SK-N-SH (cell line): Measurements from ENCODE around the gene OR2T5. TPM values are rescaled to one million over a fixed set of nuclear protein-coding genes. Genes with fewer than 3 reads are reported as not detected.
"Not testable (repeated sequence)": the region's sequence is repeated elsewhere in the genome, so short reads cannot be mapped to it uniquely, and the experiment has no call there.

ENCODE experiments used
- CTCF ChIA-PET: fragments of 300-600, 350-600 bp; formaldehyde crosslinking; extraction: SDS; loops from one replicate; lab custom pipeline; 2021; lab: Yijun Ruan, JAX
- POLR2A ChIA-PET: fragments of 350-600 bp; sonication (Branson Sonifier 250); formaldehyde crosslinking; extraction: SDS; loops from one replicate; lab custom pipeline; 2020; ENCODE audit warnings: antibody characterized with exemption, inconsistent platforms; lab: Yijun Ruan, JAX
- DNase-seq: peaks from one replicate; pipeline ENCODE4 v3.0.0; 2012
- H2AFZ ChIP-seq: fragments of 200-600 bp; sonication (generic); 2 replicates; pipeline ENCODE4 v1.8.1; 2016; ENCODE audit warnings: antibody characterized with exemption, mild to moderate bottlenecking, low read depth
- H3F3A ChIP-seq: fragments of 200-600 bp; sonication (generic); replicated peaks from 2 replicates; pipeline ENCODE3; 2016; ENCODE audit warnings: antibody characterized with exemption, mild to moderate bottlenecking; ENCODE audit not compliant: insufficient read depth
- H3K27ac ChIP-seq, 2 experiments: fragments of 200-500 bp in 1 of 2; fragments of 200-600 bp in 1 of 2; sonication (Bioruptor generic) in 1 of 2; sonication (generic), shearing (Covaris generic) in 1 of 2; 2 replicates each; pipeline versions ENCODE4 v1.5.1 to v1.6.1; 2014 to 2016; ENCODE audit warnings: low read depth in 2 of 2, inconsistent platforms in 1 of 2, low read length in 1 of 2, mild to moderate bottlenecking in 1 of 2, mixed read lengths in 1 of 2
- H3K27me3 ChIP-seq: fragments of 200-600 bp; sonication (generic), shearing (Covaris generic); 2 replicates; pipeline ENCODE4 v1.6.1; 2016; ENCODE audit warnings: mixed run types; ENCODE audit not compliant: insufficient read depth
- H3K36me3 ChIP-seq, 2 experiments: fragments of 200-500 bp in 1 of 2; fragments of 200-600 bp in 1 of 2; sonication (Bioruptor generic) in 1 of 2; sonication (generic) in 1 of 2; replicated peaks in 1 of 2; 2 replicates each; pipeline versions ENCODE3 to v1.5.1; 2014 to 2016; ENCODE audit warnings: low read length in 1 of 2, mild to moderate bottlenecking in 1 of 2; ENCODE audit not compliant: insufficient read depth in 2 of 2, control insufficient read depth in 1 of 2
- H3K4me1 ChIP-seq, 2 experiments: fragments of 200-500 bp in 1 of 2; fragments of 200-600 bp in 1 of 2; sonication (Bioruptor generic) in 1 of 2; sonication (generic), shearing (Covaris generic) in 1 of 2; 2 replicates each; pipeline versions ENCODE4 v1.5.1 to v1.6.1; 2014 to 2016; ENCODE audit warnings: low read depth in 1 of 2, low read length in 1 of 2, mixed run types in 1 of 2; ENCODE audit not compliant: insufficient read depth in 2 of 2, control insufficient read depth in 1 of 2
- H3K4me2 ChIP-seq: fragments of 200-600 bp; sonication (generic), shearing (Covaris generic); 2 replicates; pipeline ENCODE4 v1.6.1; 2017; ENCODE audit warnings: mixed run types
- H3K4me3 ChIP-seq, 2 experiments: fragments of 200-500 bp in 1 of 2; fragments of 200-600 bp in 1 of 2; sonication (Bioruptor generic) in 1 of 2; sonication (generic), shearing (Covaris generic) in 1 of 2; 2 replicates each; pipeline versions ENCODE4 v1.5.1 to v1.8.1; 2014 to 2016; ENCODE audit warnings: low read depth in 2 of 2, inconsistent platforms in 1 of 2, low read length in 1 of 2, mild to moderate bottlenecking in 1 of 2, mixed read lengths in 1 of 2, moderate library complexity in 1 of 2
- H3K79me2 ChIP-seq: fragments of 200-600 bp; sonication (generic); 2 replicates; pipeline ENCODE4 v1.8.1; 2017; ENCODE audit warnings: mild to moderate bottlenecking; ENCODE audit not compliant: insufficient read depth
- H3K9ac ChIP-seq: fragments of 200-600 bp; sonication (generic); 2 replicates; pipeline ENCODE4 v1.6.1; 2017; ENCODE audit warnings: mixed run types
- H3K9me2 ChIP-seq: fragments of 200-600 bp; sonication (generic); 2 replicates; pipeline ENCODE4 v1.6.1; 2017; ENCODE audit warnings: mixed run types
- H3K9me3 ChIP-seq: fragments of 200-600 bp; sonication (generic); 2 replicates; pipeline ENCODE4 v1.6.1; 2017; ENCODE audit warnings: mixed run types, mild to moderate bottlenecking, moderate library complexity
- H4K20me1 ChIP-seq: fragments of 200-600 bp; sonication (generic); 2 replicates; pipeline ENCODE4 v1.6.1; 2017; ENCODE audit warnings: mild to moderate bottlenecking, mixed run types; ENCODE audit not compliant: insufficient read depth
- CHD2 ChIP-seq: fragments of 150-350 bp; IDR thresholded peaks from 2 replicates; pipeline ENCODE4 v1.6.1; 2018; ENCODE audit warnings: low read length; ENCODE audit not compliant: partially characterized antibody
- ELF1 ChIP-seq: IDR thresholded peaks from 2 replicates; pipeline ENCODE4 v1.4.0; 2012
- EP300 ChIP-seq, 2 experiments: IDR thresholded peaks; 2 replicates each; pipeline versions ENCODE4 v1.4.0 to v1.6.1; 2012; ENCODE audit warnings: borderline replicate concordance in 1 of 2, low read depth in 1 of 2, low read length in 1 of 2
- EZH2phosphoT487 ChIP-seq: fragments of 200-600 bp; sonication (generic); IDR thresholded peaks from 2 replicates; pipeline ENCODE4 v1.6.1; 2017; ENCODE audit warnings: low read depth, mixed run types, mild to moderate bottlenecking, antibody characterized with exemption, moderate library complexity, borderline replicate concordance
- FOXM1 ChIP-seq: IDR thresholded peaks from 2 replicates; pipeline ENCODE4 v1.4.0; 2012; ENCODE audit warnings: low read depth, mild to moderate bottlenecking
- GATA2 ChIP-seq: sonication (generic); formaldehyde crosslinking; IDR thresholded peaks from 2 replicates; pipeline ENCODE4 v1.5.0; 2020; ENCODE audit warnings: mild to moderate bottlenecking, missing genetic modification reagents
- IRF3 ChIP-seq: fragments of 150-350 bp; IDR thresholded peaks from 2 replicates; pipeline ENCODE4 v1.6.1; 2016; ENCODE audit warnings: mild to moderate bottlenecking, low read depth, low read length
- JUND ChIP-seq: IDR thresholded peaks from 2 replicates; pipeline ENCODE4 v1.4.0; 2012
- NRF1 ChIP-seq: IDR thresholded peaks from 2 replicates; pipeline ENCODE4 v1.6.1; 2012; ENCODE audit warnings: low read depth, mild to moderate bottlenecking, low read length
- RAD21 ChIP-seq: IDR thresholded peaks from 2 replicates; pipeline ENCODE4 v1.6.1; 2012; ENCODE audit warnings: mild to moderate bottlenecking, low read length
- RCOR1 ChIP-seq: fragments of 150-350 bp; IDR thresholded peaks from 2 replicates; pipeline ENCODE4 v1.6.1; 2017; ENCODE audit warnings: antibody characterized with exemption, low read length
- RFX5 ChIP-seq: IDR thresholded peaks from 2 replicates; pipeline ENCODE4 v1.6.1; 2012; ENCODE audit warnings: mild to moderate bottlenecking, improper control_type of control experiment, low read length
- RXRA ChIP-seq: IDR thresholded peaks from 2 replicates; pipeline ENCODE4 v1.4.0; 2012; ENCODE audit warnings: low read depth, mild to moderate bottlenecking, borderline replicate concordance
- SIN3A ChIP-seq: IDR thresholded peaks from 2 replicates; pipeline ENCODE4 v1.6.1; 2012; ENCODE audit warnings: low read depth, mild to moderate bottlenecking, low read length, moderate library complexity, borderline replicate concordance
- SMC3 ChIP-seq: IDR thresholded peaks from 2 replicates; pipeline ENCODE4 v1.6.1; 2012; ENCODE audit warnings: low read depth, low read length, improper control_type of control experiment
- TAF1 ChIP-seq: IDR thresholded peaks from 2 replicates; pipeline ENCODE4 v1.6.1; 2012; ENCODE audit warnings: low read depth, mild to moderate bottlenecking, low read length, moderate library complexity, borderline replicate concordance
- TCF12 ChIP-seq: IDR thresholded peaks from 2 replicates; pipeline ENCODE4 v1.4.0; 2012
- YY1 ChIP-seq: IDR thresholded peaks from 2 replicates; pipeline ENCODE4 v1.4.0; 2012; ENCODE audit warnings: low read depth, mild to moderate bottlenecking
- WGBS: methylation state at CpG from one replicate; pipeline ENCODE4 v1.1.6; 2017; ENCODE audit warnings: low lambda C conversion rate; 5-methylcytosine and 5-hydroxymethylcytosine counted together
- polyA plus RNA-seq, 3 experiments: library from polyadenylated mRNA; depleted of rRNA; stranded (reverse); fragments of >200 nt; gene quantifications; 2 replicates each; pipeline ENCODE4 v1.2.3, GENCODE V29; 2012
- TF ChIP-seq, protein P1 (sequence below): fragments of 200-600 bp; sonication (generic); IDR thresholded peaks from 2 replicates; pipeline ENCODE4 v1.6.1; 2017; ENCODE audit warnings: antibody characterized with exemption, mild to moderate bottlenecking, moderate library complexity
- TF ChIP-seq, protein P2 (sequence below): IDR thresholded peaks from 2 replicates; pipeline ENCODE4; 2012

OR2T5 gene
- polyA plus RNA-seq, 1 of the 3 experiments (the other 2 are of a cell fraction) = not detected

DNA sequence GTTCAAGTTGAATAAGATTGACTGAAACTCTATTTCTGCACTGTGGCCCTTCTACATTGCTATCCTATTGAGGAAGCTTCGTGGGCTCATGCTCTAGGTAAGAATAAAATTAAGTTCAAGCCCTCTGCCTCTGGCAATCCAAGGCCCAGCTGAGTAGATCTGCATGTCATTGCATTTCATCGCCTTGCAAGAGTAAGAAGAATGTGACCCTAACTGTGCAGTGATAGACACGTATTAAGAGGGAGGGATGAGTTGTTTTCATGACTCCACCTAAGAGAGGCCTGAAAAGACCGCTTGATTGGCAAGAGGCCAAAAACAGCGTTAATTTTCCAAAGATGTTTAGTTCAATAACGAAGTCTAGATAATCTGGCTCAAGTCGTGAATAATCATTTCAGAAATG is 29.3 kb upstream of the OR2T5 start:
- H3K4me1 ChIP-seq, H3K27ac ChIP-seq, H2AFZ ChIP-seq, H4K20me1 ChIP-seq, H3K4me2 ChIP-seq, POLR2A ChIA-PET, H3K79me2 ChIP-seq, H3K9me2 ChIP-seq, H3F3A ChIP-seq, DNase-seq, H3K36me3 ChIP-seq, CTCF ChIA-PET, H3K9ac ChIP-seq, H3K27me3 ChIP-seq, H3K4me3 ChIP-seq, H3K9me3 ChIP-seq: not testable (repeated sequence)
- WGBS = 0% methylated on average over 7 of the region's 7 CpGs

- Histone ChIP-seq H3K79me2 (no peaks in the 10 kb centered on the region), H3K9me3 (no peaks in the 10 kb centered on the region), H3K4me3 (no peak overlapping the region), H2AFZ (no peak overlapping the region), H3K27me3 (no peaks in the 10 kb centered on the region), H4K20me1 (no peaks in the 10 kb centered on the region), H3F3A (no peaks in the 10 kb centered on the region), H3K4me1 (no peaks in the 10 kb centered on the region), H3K9me2 (no peaks in the 10 kb centered on the region), H3K27ac (no peak overlapping the region), H3K36me3 (no peaks in the 10 kb centered on the region), H3K9ac (no peak overlapping the region), H3K4me2 (no peak overlapping the region)
- CTCF ChIA-PET = no interaction called here
- WGBS = 16% methylated on average over 4 of the region's 4 CpGs
- DNase-seq = no peak
- TF ChIP-seq TAF1 (no peak), SMC3 (no peak), IRF3 (no peak), JUND (no peak), EZH2phosphoT487 (no peak), RXRA (no peak), ELF1 (no peak), SIN3A (no peak), CHD2 (no peak), RAD21 (no peak), RCOR1 (no peak), TCF12 (no peak), RFX5 (no peak), EP300 (IDR thresholded peaks at IDR 0.05; ENCODE audit: borderline replicate concordance in 1 of 2, low read depth in 1 of 2, low read length in 1 of 2) (no peak), FOXM1 (no peak), YY1 (no peak), NRF1 (no peak), GATA2 (CRISPR knock-in tag) (no peak)
- TF ChIP-seq, protein P1, sequence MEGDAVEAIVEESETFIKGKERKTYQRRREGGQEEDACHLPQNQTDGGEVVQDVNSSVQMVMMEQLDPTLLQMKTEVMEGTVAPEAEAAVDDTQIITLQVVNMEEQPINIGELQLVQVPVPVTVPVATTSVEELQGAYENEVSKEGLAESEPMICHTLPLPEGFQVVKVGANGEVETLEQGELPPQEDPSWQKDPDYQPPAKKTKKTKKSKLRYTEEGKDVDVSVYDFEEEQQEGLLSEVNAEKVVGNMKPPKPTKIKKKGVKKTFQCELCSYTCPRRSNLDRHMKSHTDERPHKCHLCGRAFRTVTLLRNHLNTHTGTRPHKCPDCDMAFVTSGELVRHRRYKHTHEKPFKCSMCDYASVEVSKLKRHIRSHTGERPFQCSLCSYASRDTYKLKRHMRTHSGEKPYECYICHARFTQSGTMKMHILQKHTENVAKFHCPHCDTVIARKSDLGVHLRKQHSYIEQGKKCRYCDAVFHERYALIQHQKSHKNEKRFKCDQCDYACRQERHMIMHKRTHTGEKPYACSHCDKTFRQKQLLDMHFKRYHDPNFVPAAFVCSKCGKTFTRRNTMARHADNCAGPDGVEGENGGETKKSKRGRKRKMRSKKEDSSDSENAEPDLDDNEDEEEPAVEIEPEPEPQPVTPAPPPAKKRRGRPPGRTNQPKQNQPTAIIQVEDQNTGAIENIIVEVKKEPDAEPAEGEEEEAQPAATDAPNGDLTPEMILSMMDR = no peak
- TF ChIP-seq, protein P2, sequence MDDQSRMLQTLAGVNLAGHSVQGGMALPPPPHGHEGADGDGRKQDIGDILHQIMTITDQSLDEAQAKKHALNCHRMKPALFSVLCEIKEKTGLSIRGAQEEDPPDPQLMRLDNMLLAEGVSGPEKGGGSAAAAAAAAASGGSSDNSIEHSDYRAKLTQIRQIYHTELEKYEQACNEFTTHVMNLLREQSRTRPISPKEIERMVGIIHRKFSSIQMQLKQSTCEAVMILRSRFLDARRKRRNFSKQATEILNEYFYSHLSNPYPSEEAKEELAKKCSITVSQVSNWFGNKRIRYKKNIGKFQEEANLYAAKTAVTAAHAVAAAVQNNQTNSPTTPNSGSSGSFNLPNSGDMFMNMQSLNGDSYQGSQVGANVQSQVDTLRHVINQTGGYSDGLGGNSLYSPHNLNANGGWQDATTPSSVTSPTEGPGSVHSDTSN = no peak
- POLR2A ChIA-PET = no interaction called here
Measured at GRCh38 chr1:248471154-248471553, 17.2 kb upstream of the OR2T5 start.

DNA sequence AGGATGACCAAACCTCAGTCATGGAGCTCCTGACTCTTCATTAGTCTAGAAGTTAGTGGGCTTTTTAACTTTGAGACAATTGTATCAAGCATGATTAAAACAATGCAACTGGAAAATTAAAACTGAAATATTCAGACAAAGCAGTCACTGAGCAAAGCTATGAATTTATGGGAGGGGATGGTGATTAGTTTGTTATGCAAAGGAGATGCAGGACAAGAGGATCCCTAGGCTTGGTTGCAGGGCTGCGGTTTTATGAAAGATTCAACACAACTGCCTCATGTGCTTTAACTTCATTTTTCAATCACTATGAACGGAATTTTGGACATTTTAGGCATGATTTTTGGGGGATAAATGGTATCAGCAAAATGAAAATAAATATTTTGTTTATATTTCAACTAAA is 16.3 kb upstream of the OR2T5 start:
- CTCF ChIA-PET, H3K9ac ChIP-seq, H3K27ac ChIP-seq, H3K4me1 ChIP-seq, H3K4me2 ChIP-seq, H4K20me1 ChIP-seq, H3K27me3 ChIP-seq, H3K79me2 ChIP-seq, H3K4me3 ChIP-seq, H3K9me2 ChIP-seq, H2AFZ ChIP-seq, POLR2A ChIA-PET, H3K9me3 ChIP-seq, H3K36me3 ChIP-seq, DNase-seq, H3F3A ChIP-seq: not testable (repeated sequence)
- WGBS = 2% methylated on average over 2 of the region's 2 CpGs
